ENCODE results near the gene MPPED1. TPM values are rescaled to one million over a fixed set of nuclear protein-coding genes. Genes with fewer than 3 reads are reported as not detected.

Gene MPPED1
- total RNA-seq, 4 donors from 2014 or later = 0.29 to 6.8 (median 0.80) TPM; not detected in 1

- WGBS, 2 donors = 82 to 87% methylated on average over 7 of the region's 7 CpGs
- no peak overlapping the region for H3K4me3 ChIP-seq (ENCODE audit: low read depth, poor library complexity, severe bottlenecking)
- TF ChIP-seq CTCF (IDR thresholded peaks at IDR 0.05) = no peak
- no peak for TF ChIP-seq POLR2A (IDR thresholded peaks at IDR 0.05)
- DNase-seq (ENCODE audit: low spot score in 2 of 2) = no peak
- intact Hi-C loops (cut with DNase I; ENCODE audit: low total_unique reads) = no loop called here
These were observed 28.2 kb downstream of the MPPED1 start for GRCh38 chr22:43440104-43440387.

- WGBS, 2 donors = 83 to 90% methylated on average over 2 to 4 of the region's 4 CpGs
- TF ChIP-seq POLR2A (IDR thresholded peaks at IDR 0.05) = no peak
- TF ChIP-seq CTCF (IDR thresholded peaks at IDR 0.05) = no peak
- H3K4me3 ChIP-seq (ENCODE audit: low read depth, poor library complexity, severe bottlenecking) = no peak overlapping the region
- intact Hi-C loops (cut with DNase I; ENCODE audit: low total_unique reads) = no loop called here
- no peak for DNase-seq (ENCODE audit: low spot score in 2 of 2)
These were observed 28.7 kb downstream of the MPPED1 start for GRCh38 chr22:43440556-43440955.

- TF ChIP-seq POLR2A (IDR thresholded peaks at IDR 0.05) (no peak), CTCF (IDR thresholded peaks at IDR 0.05) (no peak)
- H3K4me3 ChIP-seq (ENCODE audit: low read depth, poor library complexity, severe bottlenecking) = no peak overlapping the region
- 63 to 78% methylated on average over 6 of the region's 6 CpGs for WGBS, 2 donors
- intact Hi-C loops (cut with DNase I; ENCODE audit: low total_unique reads) = no loop called here
- no peak for DNase-seq (ENCODE audit: low spot score in 2 of 2)
These were observed 29.4 kb downstream of the MPPED1 start for GRCh38 chr22:43441216-43441615.

GRCh38 chr22:43441751-43442150, 29.9 kb downstream of the MPPED1 start:
- no peak for DNase-seq (ENCODE audit: low spot score in 2 of 2)
- TF ChIP-seq POLR2A (IDR thresholded peaks at IDR 0.05) (no peak), CTCF (IDR thresholded peaks at IDR 0.05) (no peak)
- H3K4me3 ChIP-seq (ENCODE audit: low read depth, poor library complexity, severe bottlenecking) = no peak overlapping the region
- intact Hi-C loops (cut with DNase I; ENCODE audit: low total_unique reads) = no loop called here
- 55 to 61% methylated on average over 8 of the region's 8 CpGs for WGBS, 2 donors

- 76 to 83% methylated on average over 12 to 13 of the region's 16 CpGs for WGBS, 2 donors
- no peak overlapping the region for H3K4me3 ChIP-seq (ENCODE audit: low read depth, poor library complexity, severe bottlenecking)
- DNase-seq (ENCODE audit: low spot score in 2 of 2) = no peak
- intact Hi-C loops (cut with DNase I; ENCODE audit: low total_unique reads) = no loop called here
- TF ChIP-seq POLR2A (IDR thresholded peaks at IDR 0.05) (no peak), CTCF (IDR thresholded peaks at IDR 0.05) (no peak)
These were observed 30.8 kb downstream of the MPPED1 start for GRCh38 chr22:43442386-43443151.

GRCh38 chr22:43443152-43443471, 31.3 kb downstream of the MPPED1 start:
- no peak for DNase-seq (ENCODE audit: low spot score in 2 of 2)
- WGBS, 2 donors = 78 to 80% methylated on average over 6 of the region's 6 CpGs
- intact Hi-C loops (cut with DNase I; ENCODE audit: low total_unique reads) = no loop called here
- TF ChIP-seq POLR2A (IDR thresholded peaks at IDR 0.05) = no peak
- TF ChIP-seq CTCF (IDR thresholded peaks at IDR 0.05) = no peak
- no peak overlapping the region for H3K4me3 ChIP-seq (ENCODE audit: low read depth, poor library complexity, severe bottlenecking)
